HCT116 (cell line): ENCODE data around the gene AP5S1. TPM values are rescaled to one million over a fixed set of nuclear protein-coding genes. Genes with fewer than 3 reads are reported as not detected.

Experiments used
- ATAC-seq: fragments of 200-7000 bp; cut with Tn5 transposase; 2 replicates; pipeline ENCODE4 v1.9.1; 2020; ENCODE audit warnings: mild to moderate bottlenecking, moderate library complexity
- BruUV-seq: library from RNA; stranded (reverse); fragments of 400-500 nt; replicated peaks from 2 replicates; lab custom pipeline; 2021; lab: Mats Ljungman, UMichigan
- CTCF ChIA-PET: fragments of 300-600 bp; sonication (Branson Sonifier 250); formaldehyde crosslinking; loops from one replicate; lab custom pipeline; 2021; ENCODE audit warnings: antibody characterized with exemption; lab: Charles Lee
- POLR2A ChIA-PET: fragments of 300-600, 350-600 bp; sonication (Branson Sonifier 250); formaldehyde crosslinking; loops from one replicate; lab custom pipeline; 2021; ENCODE audit warnings: antibody characterized with exemption; lab: Charles Lee
- RAD21 ChIA-PET, 2 experiments: fragments of 300-600 bp; sonication (Branson Sonifier 250); formaldehyde crosslinking; loops; one replicate each; lab custom pipeline; 2023; ENCODE audit warnings: low total read pairs in 2 of 2; ENCODE audit not compliant: uncharacterized antibody in 2 of 2, unreplicated experiment in 2 of 2, low non-redundant PET in 1 of 2; lab: Charles Lee
- DNase-seq: peaks from one replicate; pipeline ENCODE4 v3.0.0-alpha.2; 2010; ENCODE audit warnings: low read depth, low spot score
- H2AFZ ChIP-seq: fragments of 200-600 bp; shearing (Covaris generic), sonication (generic); 2 replicates; pipeline ENCODE4 v1.6.1; 2017; ENCODE audit warnings: low read depth, mixed run types, mixed read lengths, antibody characterized with exemption, low read length; ENCODE audit not compliant: poor library complexity, severe bottlenecking
- H3K27ac ChIP-seq: 2 replicates; pipeline ENCODE4 v1.5.1; 2012; ENCODE audit warnings: low read depth, low read length
- H3K27me3 ChIP-seq: fragments of 200-600 bp; sonication (generic); 2 replicates; pipeline ENCODE4 v1.6.1; 2016; ENCODE audit warnings: mixed run types, low read length, mixed read lengths; ENCODE audit not compliant: insufficient read depth
- H3K36me3 ChIP-seq, 2 experiments: fragments of 200-500 bp in 1 of 2; fragments of 200-600 bp in 1 of 2; sonication (Bioruptor generic) in 1 of 2; sonication (generic) in 1 of 2; 2 replicates each; pipeline versions ENCODE4 v1.5.1 to v1.6.1; 2014 to 2016; ENCODE audit warnings: low read length in 2 of 2, inconsistent platforms in 1 of 2, mixed read lengths in 1 of 2, mixed run types in 1 of 2; ENCODE audit not compliant: insufficient read depth in 2 of 2, control insufficient read depth in 1 of 2
- H3K4me1 ChIP-seq, 2 experiments: fragments of 200-600 bp in 1 of 2; sonication (generic) in 1 of 2; 2 replicates each; pipeline versions ENCODE4 v1.5.1 to v1.6.1; 2012 to 2017; ENCODE audit warnings: low read length in 2 of 2, inconsistent platforms in 1 of 2, mild to moderate bottlenecking in 1 of 2, mixed read lengths in 1 of 2, mixed run types in 1 of 2, moderate library complexity in 1 of 2; ENCODE audit not compliant: insufficient read depth in 2 of 2, control insufficient read depth in 1 of 2
- H3K4me2 ChIP-seq: fragments of 200-600 bp; sonication (generic); 2 replicates; pipeline ENCODE4 v1.6.1; 2017; ENCODE audit warnings: mixed run types, low read length, mixed read lengths
- H3K4me3 ChIP-seq, 2 experiments: fragments of 200-600 bp in 1 of 2; sonication (generic) in 1 of 2; replicated peaks in 1 of 2; 2 replicates each; pipeline ENCODE4 v1.5.1; 2011 to 2016; ENCODE audit warnings: low read length in 2 of 2, control low read depth in 1 of 2, low read depth in 1 of 2, mild to moderate bottlenecking in 1 of 2, mixed read lengths in 1 of 2, mixed run types in 1 of 2
- H3K79me2 ChIP-seq: fragments of 200-600 bp; sonication (generic); 2 replicates; pipeline ENCODE4 v1.6.1; 2017; ENCODE audit warnings: mild to moderate bottlenecking, mixed run types, low read length, moderate library complexity, mixed read lengths; ENCODE audit not compliant: insufficient read depth
- H3K9ac ChIP-seq: fragments of 200-600 bp; sonication (generic); 2 replicates; pipeline ENCODE4 v1.6.1; 2016; ENCODE audit warnings: low read length, mixed read lengths
- H3K9me2 ChIP-seq: fragments of 200-600 bp; sonication (generic), shearing (Covaris generic); 2 replicates; pipeline ENCODE4 v1.6.1; 2017; ENCODE audit warnings: mixed run types, mild to moderate bottlenecking, moderate library complexity; ENCODE audit not compliant: insufficient read depth
- H3K9me3 ChIP-seq, 2 experiments: fragments of 200-500 bp in 1 of 2; fragments of 200-600 bp in 1 of 2; sonication (Bioruptor generic) in 1 of 2; sonication (generic) in 1 of 2; 2 replicates each; pipeline ENCODE4 v1.6.1; 2014 to 2017; ENCODE audit warnings: low read length in 2 of 2, mixed read lengths in 2 of 2, inconsistent platforms in 1 of 2, low read depth in 1 of 2, mild to moderate bottlenecking in 1 of 2, mixed run types in 1 of 2, moderate library complexity in 1 of 2; ENCODE audit not compliant: control insufficient read depth in 1 of 2, insufficient read depth in 1 of 2
- H4K20me1 ChIP-seq: fragments of 200-600 bp; sonication (generic), shearing (Covaris generic); 2 replicates; pipeline ENCODE4 v1.6.1; 2017; ENCODE audit warnings: mixed run types, mild to moderate bottlenecking, moderate library complexity; ENCODE audit not compliant: insufficient read depth
- ATF3 ChIP-seq: IDR thresholded peaks from 2 replicates; pipeline ENCODE4 v1.6.1; 2012
- CBX3 ChIP-seq: IDR thresholded peaks from 2 replicates; pipeline ENCODE4 v1.6.1; 2012; ENCODE audit warnings: low read depth
- CEBPB ChIP-seq: IDR thresholded peaks from 2 replicates; pipeline ENCODE4 v1.6.1; 2012; ENCODE audit warnings: low read depth
- CTCF ChIP-seq, 3 experiments: fragments of 200-600 bp in 1 of 3; sonication (generic) in 1 of 3; IDR thresholded peaks in 2 of 3; conservative IDR thresholded peaks in 1 of 3; 2 replicates each; pipeline ENCODE4 v1.5.1; 2012 to 2017; ENCODE audit warnings: low read depth in 2 of 3, low read length in 2 of 3, antibody characterized with exemption in 1 of 3, borderline replicate concordance in 1 of 3, control low read depth in 1 of 3, mild to moderate bottlenecking in 1 of 3, mixed read lengths in 1 of 3, mixed run types in 1 of 3, moderate library complexity in 1 of 3; ENCODE audit not compliant: insufficient read depth in 1 of 3
- EZH2 ChIP-seq: fragments of 200-600 bp; sonication (generic); IDR thresholded peaks from 2 replicates; pipeline ENCODE4 v1.6.1; 2017; ENCODE audit warnings: antibody characterized with exemption, mixed run types
- EZH2phosphoT487 ChIP-seq: fragments of 200-600 bp; IDR thresholded peaks from 2 replicates; pipeline ENCODE4 v1.6.1; 2018; ENCODE audit warnings: antibody characterized with exemption, borderline replicate concordance
- FOSL1 ChIP-seq: IDR thresholded peaks from 2 replicates; pipeline ENCODE4 v1.6.1; 2012; ENCODE audit warnings: low read depth
- JUND ChIP-seq: IDR thresholded peaks from 2 replicates; pipeline ENCODE4 v1.6.1; 2012
- MAX ChIP-seq: IDR thresholded peaks from 2 replicates; pipeline ENCODE4 v1.6.1; 2012
- POLR2A ChIP-seq: IDR thresholded peaks from 2 replicates; pipeline ENCODE4 v1.7.0; 2011; ENCODE audit warnings: borderline replicate concordance; ENCODE audit not compliant: insufficient read depth, insufficient read length; ENCODE audit errors: extremely low read depth
- POLR2AphosphoS5 ChIP-seq: IDR thresholded peaks from 2 replicates; pipeline ENCODE4 v1.6.1; 2011; ENCODE audit warnings: mild to moderate bottlenecking, low read depth, low read length, moderate library complexity
- REST ChIP-seq: IDR thresholded peaks from 2 replicates; pipeline ENCODE4 v1.6.1; 2012; ENCODE audit warnings: low read depth
- SP1 ChIP-seq: IDR thresholded peaks from 2 replicates; pipeline ENCODE4 v1.6.1; 2012; ENCODE audit warnings: low read depth
- SRF ChIP-seq: IDR thresholded peaks from 2 replicates; pipeline ENCODE4 v1.6.1; 2012; ENCODE audit warnings: low read depth
- TCF7L2 ChIP-seq: IDR thresholded peaks from 2 replicates; pipeline ENCODE4 v1.7.0; 2011; ENCODE audit warnings: borderline replicate concordance, inconsistent platforms; ENCODE audit not compliant: insufficient read depth, insufficient read length; ENCODE audit errors: extremely low read depth
- YY1 ChIP-seq: IDR thresholded peaks from 2 replicates; pipeline ENCODE4 v1.6.1; 2011; ENCODE audit warnings: low read length, low read depth, moderate library complexity, mild to moderate bottlenecking; ENCODE audit not compliant: insufficient replicate concordance; ENCODE audit errors: extremely low read depth
- ZBTB33 ChIP-seq: IDR thresholded peaks from 2 replicates; pipeline ENCODE4 v1.6.1; 2011; ENCODE audit warnings: mild to moderate bottlenecking, low read length, moderate library complexity; ENCODE audit not compliant: insufficient replicate concordance; ENCODE audit errors: extremely low read depth
- ZFX ChIP-seq: fragments of 450-650 bp; IDR thresholded peaks from 2 replicates; pipeline ENCODE4 v1.6.1; 2017
- ZNF274 ChIP-seq: fragments of 200-500 bp; sonication (Bioruptor generic); IDR thresholded peaks from 2 replicates; pipeline ENCODE4 v1.6.1; 2014; ENCODE audit warnings: mild to moderate bottlenecking, low read depth, low read length, inconsistent platforms
- intact Hi-C: fragments of 100-400 bp; cut with micrococcal nuclease; formaldehyde crosslinking; loops from 2 replicates; pipeline ENCODE4 v1.10.0; 2022
- total RNA-seq: library from RNA; stranded (reverse); gene quantifications from one replicate; pipeline ENCODE4 v1.2.1, GENCODE V29; 2021; ENCODE audit not compliant: unreplicated experiment

Gene AP5S1
- total RNA-seq, 1 experiment from 2014 or later: 12.1 TPM

GRCh38 chr20:3821996-3822395 is 1.6 kb downstream of the AP5S1 start:
- Histone ChIP-seq H4K20me1 (no peaks in the 10 kb centered on the region), H3K4me1 (peaks cover 23 to 39% of the 10 kb centered on the region in 2 experiments), H3K27ac (no peak overlapping the region), H2AFZ (no peak overlapping the region), H3K79me2 (peaks cover 5% of the 10 kb centered on the region), H3K4me2 (no peak overlapping the region), H3K9me2 (no peaks in the 10 kb centered on the region), H3K36me3 (peaks cover 4 to 5% of the 10 kb centered on the region in 2 experiments; a peak in 1 of 4 replicates), H3K27me3 (no peaks in the 10 kb centered on the region), H3K9ac (no peak overlapping the region), H3K9me3 (no peaks in the 10 kb centered on the region), H3K4me3 (no peak overlapping the region)
- no peak for ATAC-seq
- intact Hi-C loops: no loop called here
- no peak for DNase-seq
- ChIA-PET POLR2A (interaction anchor here (1.5 to 1.7 kb wide), 2 partner anchors 10 to 40 kb away, joined by 4 to 5 read pairs; partner anchors contain the start of gene SPEF1), RAD21 (no interaction called here), CTCF (no interaction called here)
- BruUV-seq: no TSS peak
- TF ChIP-seq POLR2AphosphoS5 (no peak), CTCF (IDR thresholded peaks at IDR 0.05 in 2 of 3, conservative IDR thresholded peaks at IDR 0.05 in 1 of 3; ENCODE audit: borderline replicate concordance in 1 of 3, insufficient read depth in 1 of 3, low read depth in 2 of 3, low read length in 2 of 3) (no peak), ZBTB33 (no peak), FOSL1 (no peak), JUND (no peak), POLR2A (no peak), CEBPB (no peak), ZFX (no peak), SRF (no peak), CBX3 (no peak), MAX (no peak), EZH2 (no peak), ATF3 (no peak), YY1 (no peak), TCF7L2 (no peak), ZNF274 (no peak), SP1 (no peak), EZH2phosphoT487 (no peak), REST (no peak)
